GM19467 (cell line): ENCODE results near the gene MS4A4E.
"Not testable (repeated sequence)": the region's sequence is repeated elsewhere in the genome, so short reads cannot be mapped to it uniquely, and the experiment has no call there.

ENCODE experiments used
- ATAC-seq: cut with Tn5 transposase; IDR thresholded peaks from one replicate; pipeline ENCODE4 v1.9.1; 2021; ENCODE audit warnings: mild to moderate bottlenecking, moderate library complexity; ENCODE audit not compliant: unreplicated experiment

Gene MS4A4E

GRCh38 chr11:60182541-60183330 is 60.2 kb downstream of the MS4A4E start, which contains the start of gene MS4A6A:
Gene MS4A6A (minus strand): TSS chr11:60183083. CDS start chr11:60181727, 1,356 bp downstream.
- no peak for ATAC-seq

DNA sequence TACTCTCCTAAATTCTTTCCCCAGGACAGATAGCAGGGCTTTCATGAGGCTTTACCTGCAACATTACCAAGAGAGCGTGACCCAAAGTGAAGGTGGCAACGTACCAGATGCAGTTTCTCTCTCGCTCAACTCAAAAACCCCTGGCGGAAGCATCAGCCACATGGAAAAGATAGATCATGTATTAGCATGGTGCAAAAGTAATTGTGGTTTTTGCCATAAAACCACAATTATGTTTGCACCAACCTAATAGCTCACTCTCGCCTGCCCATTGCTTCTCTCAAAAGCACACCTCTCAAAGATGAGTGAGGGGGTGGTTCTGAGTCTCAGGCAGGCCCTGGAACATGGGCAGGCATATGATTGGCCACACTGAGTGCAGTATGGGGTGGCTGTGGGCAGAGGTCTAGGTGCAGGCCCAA is 67.1 kb downstream of the MS4A4E start:
- no peak for ATAC-seq

GRCh38 chr11:60172011-60172410 is 70.9 kb downstream of the MS4A4E start:
- ATAC-seq = no peak

- no peak for ATAC-seq
Observed at GRCh38 chr11:60170566-60170965, 72.4 kb downstream of the MS4A4E start.

- no peak for ATAC-seq
Observed at GRCh38 chr11:60169264-60169915, 73.5 kb downstream of the MS4A4E start.

GRCh38 chr11:60168306-60168705 is 74.6 kb downstream of the MS4A4E start:
- ATAC-seq = no peak

DNA sequence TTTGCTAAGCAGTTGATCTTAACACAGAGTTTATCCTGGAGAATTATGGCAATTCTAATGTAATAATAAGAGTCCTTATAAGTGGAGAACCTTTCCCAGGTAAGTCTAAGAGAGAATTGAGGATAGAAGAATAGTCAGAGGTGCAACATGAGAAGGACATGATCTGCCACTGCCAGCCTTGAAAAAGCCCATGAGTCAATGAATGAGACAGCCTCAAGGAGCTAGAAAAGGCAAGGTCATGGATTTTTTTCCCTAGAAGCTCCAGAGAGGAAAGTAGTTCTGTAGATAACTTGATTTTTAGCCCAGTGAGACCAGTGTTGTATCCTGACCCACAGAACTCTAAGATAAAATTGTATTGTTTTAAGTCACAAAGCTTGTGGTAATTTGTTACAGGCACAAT is 77.0 kb downstream of the MS4A4E start:
- ATAC-seq = no peak

DNA sequence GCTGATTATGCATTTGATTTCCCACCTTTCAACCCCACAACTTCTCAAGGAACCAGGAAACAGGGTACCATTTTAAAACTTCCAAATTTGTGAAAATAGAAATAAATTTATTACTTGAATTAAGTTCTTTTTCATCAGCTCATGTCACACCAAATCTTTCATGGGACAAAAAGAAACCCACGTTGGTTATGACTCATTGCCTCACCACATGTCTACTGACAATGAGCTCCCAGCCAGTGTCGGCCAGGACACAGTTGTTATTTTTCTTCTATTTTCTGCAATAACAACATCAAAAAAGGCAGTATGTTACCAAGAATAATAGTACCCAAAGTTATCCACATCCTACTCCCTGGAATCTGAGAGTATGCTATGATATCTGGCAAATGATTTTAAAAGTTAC is 77.4 kb downstream of the MS4A4E start:
- no peak for ATAC-seq

GRCh38 chr11:60164550-60165075 is 78.3 kb downstream of the MS4A4E start:
- ATAC-seq = no peak

DNA sequence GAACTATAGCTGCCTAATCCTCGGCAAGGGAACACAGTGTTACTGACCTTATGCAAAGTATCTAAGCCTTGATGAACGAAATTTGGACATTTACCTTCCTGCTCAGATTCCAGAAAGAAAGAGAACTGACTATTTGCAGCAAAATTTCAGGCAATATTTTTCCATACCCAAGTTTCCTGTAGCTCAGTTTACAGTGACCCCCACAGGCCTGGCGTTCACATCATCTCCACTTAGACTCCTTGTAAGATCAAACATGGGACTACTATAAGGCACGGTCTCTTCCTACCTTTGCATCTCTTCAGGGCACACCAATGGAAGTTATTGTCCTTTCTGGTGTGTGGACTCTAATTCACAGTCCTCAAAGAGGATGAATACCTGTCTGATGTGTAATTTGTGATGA is 81.2 kb downstream of the MS4A4E start:
- ATAC-seq = no peak

DNA sequence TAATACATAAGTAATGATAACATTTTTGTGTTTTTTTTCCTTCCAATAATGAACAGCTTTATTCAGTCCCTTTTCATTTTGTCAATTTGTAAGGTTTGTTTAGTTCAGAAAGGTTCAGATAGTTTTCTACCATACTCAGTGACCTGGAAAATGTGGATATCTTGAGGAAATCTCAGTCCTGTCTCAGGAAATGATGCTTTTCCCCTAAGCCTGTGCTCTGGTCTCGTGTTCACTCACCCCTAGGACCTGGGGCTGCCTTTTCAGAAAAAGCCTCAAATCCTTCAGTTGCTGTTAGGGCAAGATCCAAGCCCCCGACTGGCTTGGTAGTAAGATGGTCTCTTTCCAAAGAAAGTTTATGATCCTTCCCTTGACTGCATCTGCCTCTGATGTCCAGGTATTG is 81.8 kb downstream of the MS4A4E start:
- ATAC-seq = no peak

GRCh38 chr11:60159868-60160267 is 83.1 kb downstream of the MS4A4E start:
- ATAC-seq = no peak

- ATAC-seq = no peak
Observed at GRCh38 chr11:60159284-60159683, 83.7 kb downstream of the MS4A4E start.

DNA sequence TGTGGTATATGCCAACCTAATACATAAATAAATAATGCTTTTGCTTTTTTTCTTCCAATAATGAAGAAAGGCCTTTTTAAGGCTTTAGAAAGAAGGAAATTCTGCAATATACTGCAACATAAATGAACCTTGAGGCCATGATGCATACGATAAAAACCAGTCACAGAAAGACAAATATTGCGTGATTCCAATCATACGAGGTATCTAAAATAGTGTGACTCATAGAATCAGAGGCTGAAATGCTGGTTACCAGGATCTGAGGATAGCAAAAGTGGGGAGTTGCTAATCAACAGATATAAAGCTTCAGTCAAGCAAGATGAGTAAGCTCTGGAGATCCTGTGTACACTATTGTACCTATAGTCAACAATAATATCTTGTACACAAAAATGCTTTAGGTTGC is 84.3 kb downstream of the MS4A4E start:
- ATAC-seq = no peak

GRCh38 chr11:60155931-60156330 is 87.0 kb downstream of the MS4A4E start:
- ATAC-seq = no peak

GRCh38 chr11:60152727-60153126 is 90.2 kb downstream of the MS4A4E start:
- ATAC-seq = not testable (repeated sequence)

- ATAC-seq = no peak
Observed at GRCh38 chr11:60150279-60150678, 92.7 kb downstream of the MS4A4E start.
